ENCODE data around the gene TSN. TPM values are rescaled to one million over a fixed set of nuclear protein-coding genes. Genes with fewer than 3 reads are reported as not detected.

The TSN gene
- total RNA-seq, 4 donors from 2014 or later, result 35.4 to 47.1 (median 37.0) TPM

GRCh38 chr2:121791290-121791689 lies 35.8 kb downstream of the TSN start:
- TF ChIP-seq, protein P1, sequence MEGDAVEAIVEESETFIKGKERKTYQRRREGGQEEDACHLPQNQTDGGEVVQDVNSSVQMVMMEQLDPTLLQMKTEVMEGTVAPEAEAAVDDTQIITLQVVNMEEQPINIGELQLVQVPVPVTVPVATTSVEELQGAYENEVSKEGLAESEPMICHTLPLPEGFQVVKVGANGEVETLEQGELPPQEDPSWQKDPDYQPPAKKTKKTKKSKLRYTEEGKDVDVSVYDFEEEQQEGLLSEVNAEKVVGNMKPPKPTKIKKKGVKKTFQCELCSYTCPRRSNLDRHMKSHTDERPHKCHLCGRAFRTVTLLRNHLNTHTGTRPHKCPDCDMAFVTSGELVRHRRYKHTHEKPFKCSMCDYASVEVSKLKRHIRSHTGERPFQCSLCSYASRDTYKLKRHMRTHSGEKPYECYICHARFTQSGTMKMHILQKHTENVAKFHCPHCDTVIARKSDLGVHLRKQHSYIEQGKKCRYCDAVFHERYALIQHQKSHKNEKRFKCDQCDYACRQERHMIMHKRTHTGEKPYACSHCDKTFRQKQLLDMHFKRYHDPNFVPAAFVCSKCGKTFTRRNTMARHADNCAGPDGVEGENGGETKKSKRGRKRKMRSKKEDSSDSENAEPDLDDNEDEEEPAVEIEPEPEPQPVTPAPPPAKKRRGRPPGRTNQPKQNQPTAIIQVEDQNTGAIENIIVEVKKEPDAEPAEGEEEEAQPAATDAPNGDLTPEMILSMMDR (IDR thresholded peaks at IDR 0.05; ENCODE audit: low read depth), result no peak

DNA sequence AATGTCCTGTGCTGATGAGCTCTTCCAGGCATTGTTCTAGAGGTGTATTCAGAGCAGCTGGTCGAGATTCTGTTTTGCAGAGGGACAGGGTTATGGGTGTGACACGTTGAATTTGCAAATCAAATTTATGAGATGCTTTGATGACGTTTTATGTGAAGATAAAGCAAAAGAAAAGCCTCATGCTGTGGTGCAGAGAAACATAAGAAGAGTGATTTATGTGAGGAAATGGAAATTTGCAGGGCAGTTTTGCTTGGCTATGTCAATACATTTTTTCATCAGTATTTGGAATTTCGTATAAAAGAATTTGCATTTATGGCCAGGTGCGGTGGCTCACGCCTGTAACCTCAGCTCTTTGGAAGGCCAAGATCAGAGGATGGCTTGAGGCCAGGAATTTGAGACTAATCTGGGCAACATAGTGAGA lies 36.4 kb downstream of the TSN start:
- TF ChIP-seq, protein P1 (IDR thresholded peaks at IDR 0.05; ENCODE audit: low read depth), result no peak

DNA sequence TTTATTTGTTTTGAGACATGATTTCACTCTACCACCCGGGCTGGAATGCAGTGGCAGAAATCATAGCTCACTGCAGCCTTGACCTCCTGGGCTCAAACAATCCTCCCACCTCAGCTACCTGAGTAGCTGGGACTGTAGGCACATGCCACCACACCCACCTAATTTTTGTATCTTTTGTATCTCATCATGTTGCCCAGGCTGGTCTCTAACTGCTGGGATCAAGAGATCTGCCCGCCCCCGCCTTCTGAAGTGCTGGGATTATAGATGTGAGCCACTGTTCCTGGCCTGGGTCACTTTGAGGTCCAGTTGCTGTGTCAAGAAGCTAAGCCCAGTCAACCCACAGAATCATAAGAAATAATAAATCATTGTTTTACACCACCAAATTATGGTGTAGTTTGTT lies 38.4 kb downstream of the TSN start:
- TF ChIP-seq, protein P1 (IDR thresholded peaks at IDR 0.05; ENCODE audit: low read depth), result no peak

DNA sequence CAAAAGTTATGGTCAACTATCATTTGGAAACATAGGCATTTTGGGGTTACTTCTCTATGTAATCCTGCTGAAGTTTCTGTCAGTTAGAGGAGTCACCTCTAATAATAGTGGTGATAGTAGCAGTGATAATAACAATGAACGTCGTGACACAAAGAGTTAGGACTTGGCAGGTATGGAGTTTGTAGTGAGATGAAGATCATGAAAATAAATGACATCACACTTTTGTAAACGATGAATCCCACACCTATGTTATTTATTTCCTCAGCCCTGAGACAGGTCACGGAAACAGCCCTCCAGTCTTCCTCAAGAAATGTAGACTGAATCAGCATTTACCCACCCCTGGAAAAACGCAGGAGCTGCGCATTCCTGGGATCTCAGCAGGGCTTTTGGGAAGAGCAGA lies 38.8 kb downstream of the TSN start:
- TF ChIP-seq, protein P1 (IDR thresholded peaks at IDR 0.05; ENCODE audit: low read depth), result no peak

GRCh38 chr2:121796239-121796638 lies 40.8 kb downstream of the TSN start:
- TF ChIP-seq, protein P1 (IDR thresholded peaks at IDR 0.05; ENCODE audit: low read depth), result no peak

DNA sequence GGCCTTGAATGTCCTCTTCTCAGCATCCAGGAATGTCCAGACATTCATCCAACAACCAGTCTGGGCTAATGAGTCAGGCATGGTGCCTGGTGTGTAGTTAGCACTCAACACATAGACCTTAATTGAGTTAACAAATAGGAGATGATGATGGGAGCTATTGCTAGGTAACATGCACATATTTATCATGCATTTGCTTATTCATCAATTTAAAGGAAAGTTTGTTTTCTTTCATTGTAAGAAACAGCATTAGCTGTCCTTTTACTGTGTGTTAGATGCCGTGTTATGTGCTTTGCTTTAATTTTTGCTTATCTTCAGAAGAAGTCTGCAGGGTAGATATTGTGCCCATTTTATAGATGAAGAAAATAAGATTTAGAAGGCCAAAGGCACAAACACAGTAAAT lies 43.2 kb downstream of the TSN start:
- TF ChIP-seq, protein P1 (IDR thresholded peaks at IDR 0.05; ENCODE audit: low read depth), result no peak

GRCh38 chr2:121801916-121802315 lies 46.5 kb downstream of the TSN start:
- TF ChIP-seq, protein P1 (IDR thresholded peaks at IDR 0.05; ENCODE audit: low read depth), result no peak

All from subcutaneous adipose tissue (tissue), 4 donors.